GM12878 (cell line): Measurements from ENCODE around the gene KANTR. TPM values are rescaled to one million over a fixed set of nuclear protein-coding genes. Genes with fewer than 3 reads are reported as not detected.

Experiments
- ATAC-seq: fragments of 200-7000 bp; cut with Tn5 transposase; 3 replicates; pipeline ENCODE4 v1.9.1; 2020; ENCODE audit warnings: mild to moderate bottlenecking, moderate library complexity
- BruUV-seq: library from RNA; stranded (reverse); fragments of 400-500 nt; replicated peaks from 2 replicates; lab custom pipeline; 2021; lab: Mats Ljungman, UMichigan
- CTCF ChIA-PET: fragments of 300-600 bp; sonication (Branson Sonifier 250); formaldehyde crosslinking; extraction: SDS; loops from one replicate; lab custom pipeline; 2021; ENCODE audit warnings: inconsistent platforms; lab: Yijun Ruan, JAX
- POLR2A ChIA-PET: fragments of 350-600 bp; formaldehyde crosslinking; extraction: SDS; loops from one replicate; lab custom pipeline; 2021; ENCODE audit warnings: inconsistent platforms; lab: Charles Lee
- RAD21 ChIA-PET: fragments of 300-600 bp; sonication (Branson Sonifier 250); formaldehyde crosslinking; loops from one replicate; lab custom pipeline; 2023; ENCODE audit warnings: antibody characterized with exemption; ENCODE audit not compliant: unreplicated experiment; lab: Charles Lee
- SMC1A ChIA-PET: fragments of 300-600 bp; sonication (Branson Sonifier 250); formaldehyde crosslinking; loops from one replicate; lab custom pipeline; 2023; ENCODE audit not compliant: unreplicated experiment, uncharacterized antibody; lab: Charles Lee
- DNase-seq: peaks from one replicate; pipeline ENCODE4 v3.0.0-alpha.2; 2011; ENCODE audit warnings: low read depth, low spot score
- FAIRE-seq: peaks from 3 replicates; lab custom pipeline; 2011; peaks lifted over from hg19 to GRCh38; lab: Jason Lieb, UNC
- H2AFZ ChIP-seq: 2 replicates; pipeline ENCODE4 v1.6.0; 2011; ENCODE audit warnings: low read depth, low read length, control low read depth; ENCODE audit not compliant: control insufficient read depth
- H3K27ac ChIP-seq: 2 replicates; pipeline ENCODE4 v1.5.1; 2011; ENCODE audit warnings: control low read depth; ENCODE audit not compliant: control insufficient read depth, insufficient read depth
- H3K27me3 ChIP-seq, 2 experiments: replicated peaks in 1 of 2; 2 replicates each; pipeline versions ENCODE4 v1.6.0 to v1.6.1; 2011; ENCODE audit warnings: low read length in 1 of 2; ENCODE audit not compliant: control insufficient read depth in 2 of 2, insufficient read depth in 2 of 2
- H3K36me3 ChIP-seq, 2 experiments: 2 replicates each; pipeline ENCODE4 v1.5.1; 2011; ENCODE audit warnings: low read length in 1 of 2; ENCODE audit not compliant: control insufficient read depth in 2 of 2, insufficient read depth in 2 of 2
- H3K4me1 ChIP-seq: 2 replicates; pipeline ENCODE4 v1.6.1; 2011; ENCODE audit warnings: mild to moderate bottlenecking, low read length, moderate library complexity, mixed read lengths; ENCODE audit not compliant: control insufficient read depth, insufficient read depth
- H3K4me2 ChIP-seq: 2 replicates; pipeline ENCODE4 v1.6.0; 2011; ENCODE audit warnings: control low read depth; ENCODE audit not compliant: control insufficient read depth, insufficient read depth
- H3K4me3 ChIP-seq: fragments of 200-600 bp; sonication (generic); 2 replicates; pipeline ENCODE4 v1.5.1; 2016
- H3K79me2 ChIP-seq: 2 replicates; pipeline ENCODE4 v1.6.0; 2011; ENCODE audit warnings: low read length; ENCODE audit not compliant: control insufficient read depth, insufficient read depth
- H3K9ac ChIP-seq: 2 replicates; pipeline ENCODE4 v1.8.0; 2011; ENCODE audit warnings: low read length, control low read depth, mixed read lengths; ENCODE audit not compliant: control insufficient read depth, insufficient read depth
- H3K9me3 ChIP-seq: replicated peaks from 3 replicates; pipeline ENCODE4 v1.5.1; 2011; ENCODE audit warnings: mild to moderate bottlenecking, low read length; ENCODE audit not compliant: control insufficient read depth, insufficient read depth
- H4K20me1 ChIP-seq: 2 replicates; pipeline ENCODE4 v1.6.0; 2011; ENCODE audit not compliant: control insufficient read depth, insufficient read depth
- BCL3 ChIP-seq: IDR thresholded peaks from 2 replicates; pipeline ENCODE4 v1.6.1; 2011; ENCODE audit warnings: borderline replicate concordance, low read depth, mild to moderate bottlenecking, moderate library complexity, low read length; ENCODE audit not compliant: insufficient read depth, poor library complexity, severe bottlenecking
- GABPA ChIP-seq: IDR thresholded peaks from 2 replicates; pipeline ENCODE4 v1.6.1; 2014; ENCODE audit warnings: antibody characterized with exemption, low read depth, mild to moderate bottlenecking, inconsistent platforms
- HDAC2 ChIP-seq: fragments of 200-600 bp; sonication (generic); IDR thresholded peaks from 2 replicates; pipeline ENCODE4 v1.6.1; 2017
- IRF3 ChIP-seq: fragments of 450-650 bp; IDR thresholded peaks from 2 replicates; pipeline ENCODE4 v1.6.1; 2014; ENCODE audit warnings: mild to moderate bottlenecking
- MTA2 ChIP-seq: fragments of 450-650 bp; IDR thresholded peaks from 2 replicates; pipeline ENCODE4 v1.6.1; 2016; ENCODE audit warnings: low read depth, mild to moderate bottlenecking, moderate library complexity
- RELA ChIP-seq: fragments of 450-650 bp; IDR thresholded peaks from 2 replicates; pipeline ENCODE4 v1.8.0; 2014; ENCODE audit warnings: borderline replicate concordance; ENCODE audit not compliant: partially characterized antibody
- SMAD1 ChIP-seq: fragments of 450-650 bp; IDR thresholded peaks from 2 replicates; pipeline ENCODE4 v1.6.1; 2018; ENCODE audit warnings: mild to moderate bottlenecking, low read depth; ENCODE audit not compliant: partially characterized antibody
- WGBS: methylation state at CpG from one replicate; pipeline ENCODE4 v1.1.6; 2016; ENCODE audit warnings: low lambda C conversion rate; ENCODE audit not compliant: insufficient replicate concordance, insufficient coverage; ENCODE audit errors: missing lambda C conversion rate; 5-methylcytosine and 5-hydroxymethylcytosine counted together
- in situ Hi-C: fragments of 300-500 bp; cut with MboI; formaldehyde crosslinking; loops from 9 replicates; pipeline ENCODE4 v1.14.3; 2018; ENCODE audit warnings: mixed read lengths
- intact Hi-C: fragments of 100-400 bp; cut with micrococcal nuclease; formaldehyde crosslinking; loops from one replicate; pipeline ENCODE4 v1.14.2; 2022; ENCODE audit not compliant: unreplicated experiment
- polyA plus RNA-seq, 11 experiments: library from polyadenylated mRNA; depleted of rRNA in 4 of 11; unstranded in 6 of 11; stranded (reverse) in 5 of 11; fragments of >200 nt; fragmentation: Nextera tagmentation in 4 of 11; fragmentation: Illumina TruSeq in 1 of 11; extraction: Ambion mirVana in 4 of 11; extraction: Trizol in 1 of 11; gene quantifications; 1 replicate in 1 of 11; 2 replicates in 10 of 11; pipeline versions ENCODE4 v1.2.1 to v1.2.3, GENCODE V29; 2011 to 2016; ENCODE audit warnings: inconsistent platforms in 2 of 11, missing spikeins in 2 of 11, low read depth in 1 of 11
- total RNA-seq, 4 experiments: library from RNA; depleted of rRNA in 3 of 4; stranded (reverse); fragments of >200 nt in 3 of 4; fragmentation: Illumina TruSeq in 1 of 4; extraction: Trizol in 1 of 4; gene quantifications; 2 replicates each; pipeline versions ENCODE4 v1.2.1 to v1.2.3, GENCODE V29; 2013 to 2021

KANTR gene
- total and polyA plus RNA-seq, 10 of the 15 experiments (the other 5 are each of a cell fraction or from before 2014, with no cell fraction given), result 1.00 to 14.8 (median 5.5) TPM

DNA sequence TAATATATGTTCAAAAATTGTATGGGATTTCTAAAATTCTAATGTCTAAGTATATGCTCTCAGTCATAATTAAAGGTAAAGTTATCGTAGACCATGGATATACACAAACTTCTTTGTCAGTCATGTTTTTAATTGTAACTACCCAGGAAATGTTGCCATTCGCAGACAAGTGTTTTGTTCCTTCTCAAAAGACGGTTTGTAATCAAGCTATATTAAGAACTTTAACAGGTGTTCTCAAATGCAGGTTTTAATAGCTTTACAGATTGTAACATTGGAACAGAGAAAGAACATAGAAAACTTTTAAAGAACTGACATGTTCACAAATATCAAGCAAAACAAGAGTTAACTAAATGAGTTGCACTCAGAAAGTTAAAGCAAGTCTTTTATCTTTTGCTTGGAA lies 72.2 kb downstream of the KANTR start:
- intact Hi-C loops, result no loop called here
- no peak for FAIRE-seq

More for the DNA sequence above, 72.2 kb downstream of the KANTR start:
- POLR2A ChIA-PET, result no interaction called here
- in situ Hi-C loops, result no loop called here
- Histone ChIP-seq H3K79me2 (no peaks in the 10 kb centered on the region), H3K4me2 (no peak overlapping the region), H3K36me3 (no peaks in the 10 kb centered on the region), H3K4me1 (no peaks in the 10 kb centered on the region), H3K27me3 (no peaks in the 10 kb centered on the region)
- SMC1A ChIA-PET, result no interaction called here
- TF ChIP-seq HDAC2 (no peak), MTA2 (no peak), IRF3 (no peak), SMAD1 (no peak), RELA (no peak), GABPA (no peak), BCL3 (no peak)
- TF ChIP-seq, all 136 proteins: peak for 0
- Histone ChIP-seq H3K4me3 (no peak overlapping the region), H4K20me1 (no peaks in the 10 kb centered on the region), H2AFZ (no peak overlapping the region), H3K9me3 (no peaks in the 10 kb centered on the region), H3K27ac (no peak overlapping the region), H3K9ac (no peak overlapping the region)
- CTCF ChIA-PET, result no interaction called here
- ATAC-seq (no peak), DNase-seq (no peak)
- no TSS peak for BruUV-seq
- WGBS, result 72% methylated on average over 3 of the region's 3 CpGs
- RAD21 ChIA-PET, result no interaction called here
